PC-9 (cell line): ENCODE results near the gene ITCH.

ENCODE experiments used
- EZH2 ChIP-seq: fragments of 200-600 bp; sonication (generic); IDR thresholded peaks from 2 replicates; pipeline ENCODE4 v1.8.0; 2017; ENCODE audit warnings: antibody characterized with exemption, low read depth
- TF ChIP-seq, protein P1 (sequence below): fragments of 200-600 bp; sonication (generic); conservative IDR thresholded peaks from 2 replicates; pipeline ENCODE4 v1.6.1; 2017; ENCODE audit warnings: mixed run types, antibody characterized with exemption, mild to moderate bottlenecking, moderate library complexity

- TF ChIP-seq EZH2, result no peak
- TF ChIP-seq, protein P1, sequence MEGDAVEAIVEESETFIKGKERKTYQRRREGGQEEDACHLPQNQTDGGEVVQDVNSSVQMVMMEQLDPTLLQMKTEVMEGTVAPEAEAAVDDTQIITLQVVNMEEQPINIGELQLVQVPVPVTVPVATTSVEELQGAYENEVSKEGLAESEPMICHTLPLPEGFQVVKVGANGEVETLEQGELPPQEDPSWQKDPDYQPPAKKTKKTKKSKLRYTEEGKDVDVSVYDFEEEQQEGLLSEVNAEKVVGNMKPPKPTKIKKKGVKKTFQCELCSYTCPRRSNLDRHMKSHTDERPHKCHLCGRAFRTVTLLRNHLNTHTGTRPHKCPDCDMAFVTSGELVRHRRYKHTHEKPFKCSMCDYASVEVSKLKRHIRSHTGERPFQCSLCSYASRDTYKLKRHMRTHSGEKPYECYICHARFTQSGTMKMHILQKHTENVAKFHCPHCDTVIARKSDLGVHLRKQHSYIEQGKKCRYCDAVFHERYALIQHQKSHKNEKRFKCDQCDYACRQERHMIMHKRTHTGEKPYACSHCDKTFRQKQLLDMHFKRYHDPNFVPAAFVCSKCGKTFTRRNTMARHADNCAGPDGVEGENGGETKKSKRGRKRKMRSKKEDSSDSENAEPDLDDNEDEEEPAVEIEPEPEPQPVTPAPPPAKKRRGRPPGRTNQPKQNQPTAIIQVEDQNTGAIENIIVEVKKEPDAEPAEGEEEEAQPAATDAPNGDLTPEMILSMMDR, result no peak
Observed at GRCh38 chr20:34500823-34501222, 137.8 kb downstream of the ITCH start.
